Measurements from ENCODE around the gene PARVG. TPM values are rescaled to one million over a fixed set of nuclear protein-coding genes. Genes with fewer than 3 reads are reported as not detected.

PARVG gene
- total RNA-seq, 2 experiments from 2014 or later: 175 to 186 TPM

DNA sequence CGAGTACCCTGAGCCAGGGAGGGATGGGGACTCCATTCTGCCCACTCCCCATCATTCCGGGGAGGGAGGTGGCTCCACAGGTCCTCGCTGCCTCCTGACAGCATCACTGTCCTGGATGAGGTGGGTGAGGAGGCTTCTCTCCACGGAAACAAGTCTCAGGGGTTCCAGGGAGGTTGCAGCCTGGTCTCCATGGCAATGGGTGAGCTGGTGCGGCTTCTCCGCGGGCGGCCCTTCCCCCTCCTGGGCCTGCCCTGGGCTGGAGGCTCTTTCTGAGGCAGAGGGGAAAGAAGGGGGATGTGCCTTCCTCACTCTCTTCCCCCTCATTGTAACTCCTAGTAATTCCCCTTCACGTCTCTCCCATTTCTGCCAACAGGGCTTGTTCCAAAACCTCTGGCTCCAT lies 37.1 kb upstream of the PARVG start:
- Mint-ChIP-seq H3K4me3 (no peak overlapping the region), H3K9me3 (ENCODE audit: insufficient read depth) (no peaks in the 10 kb centered on the region), H3K27me3 (ENCODE audit: low read depth) (no peaks in the 10 kb centered on the region), H3K4me1 (ENCODE audit: low read depth) (no peaks in the 10 kb centered on the region), H3K27ac (no peak overlapping the region), H3K36me3 (ENCODE audit: low read depth) (peaks cover 7% of the 10 kb centered on the region)
- ATAC-seq: no peak
- no peak for DNase-seq
- POLR2A ChIA-PET: interaction anchor here (0.7 kb wide), 1 partner anchor 39 kb away, joined by 3 read pairs; no protein-coding TSS in a partner anchor
- CTCF ChIA-PET: no interaction called here

DNA sequence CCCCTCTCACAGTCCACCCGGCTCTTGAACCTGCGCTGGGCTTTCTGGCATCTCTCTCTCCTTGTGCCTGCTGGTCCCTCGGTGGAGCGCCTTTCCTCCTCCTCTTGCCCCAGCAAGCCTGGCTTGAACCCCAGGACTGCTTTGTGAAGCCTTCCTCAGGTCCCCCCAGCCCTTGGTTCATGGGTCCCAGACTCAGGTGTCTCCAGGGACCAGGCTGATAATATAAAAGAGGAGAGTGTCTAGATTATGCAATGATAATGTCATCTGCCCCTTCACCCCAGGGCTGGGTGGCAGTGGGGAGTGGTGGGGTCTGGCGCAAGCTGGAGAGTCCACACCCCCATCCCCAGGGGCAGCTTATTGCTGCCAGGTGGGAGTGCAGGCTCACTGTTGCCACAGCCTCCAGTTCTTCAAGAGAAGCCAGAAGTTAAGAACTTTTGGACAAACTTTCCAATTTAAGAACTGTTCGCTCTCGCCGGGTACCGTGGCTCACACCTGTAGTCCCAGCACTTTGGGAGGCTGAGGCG lies 36.6 kb upstream of the PARVG start:
- Mint-ChIP-seq H3K4me3 (no peak overlapping the region), H3K27me3 (ENCODE audit: low read depth) (no peaks in the 10 kb centered on the region), H3K36me3 (ENCODE audit: low read depth) (peaks cover 1% of the 10 kb centered on the region), H3K9me3 (ENCODE audit: insufficient read depth) (no peaks in the 10 kb centered on the region), H3K4me1 (ENCODE audit: low read depth) (no peaks in the 10 kb centered on the region), H3K27ac (no peak overlapping the region)
- ATAC-seq: no peak
- no peak for DNase-seq
- CTCF ChIA-PET: no interaction called here
- POLR2A ChIA-PET: interaction anchor here (0.7 kb wide), 1 partner anchor 39 kb away, joined by 3 read pairs; no protein-coding TSS in a partner anchor

DNA sequence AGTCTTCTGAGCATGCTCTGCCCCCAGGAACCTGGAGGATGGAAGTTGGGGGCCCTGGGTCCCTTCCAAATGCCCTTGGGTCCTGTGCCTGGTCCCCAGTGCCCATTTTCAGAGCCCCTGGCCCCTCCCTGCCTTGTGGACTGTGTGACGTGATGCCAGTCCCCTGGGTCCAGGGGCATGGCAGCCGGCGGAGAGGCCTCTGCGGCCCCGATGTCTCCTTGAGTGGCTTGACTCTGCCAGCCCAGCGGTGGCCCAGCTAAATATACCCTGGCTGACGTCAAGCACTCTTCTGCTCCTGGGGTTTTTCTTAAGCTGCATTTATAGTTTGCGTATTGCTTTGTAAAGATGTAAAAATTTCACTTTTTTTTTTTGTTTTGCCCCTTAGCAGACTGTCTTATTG lies 35.2 kb upstream of the PARVG start:
- Mint-ChIP-seq H3K27ac (no peak overlapping the region), H3K27me3 (ENCODE audit: low read depth) (no peaks in the 10 kb centered on the region), H3K36me3 (ENCODE audit: low read depth) (no peaks in the 10 kb centered on the region), H3K9me3 (ENCODE audit: insufficient read depth) (no peaks in the 10 kb centered on the region), H3K4me3 (no peak overlapping the region), H3K4me1 (ENCODE audit: low read depth) (no peaks in the 10 kb centered on the region)
- CTCF ChIA-PET: interaction anchor here (0.6 kb wide), 1 partner anchor 174 kb away, joined by 4 read pairs; no protein-coding TSS in a partner anchor
- DNase-seq: no peak
- POLR2A ChIA-PET: no interaction called here
- no peak for ATAC-seq

DNA sequence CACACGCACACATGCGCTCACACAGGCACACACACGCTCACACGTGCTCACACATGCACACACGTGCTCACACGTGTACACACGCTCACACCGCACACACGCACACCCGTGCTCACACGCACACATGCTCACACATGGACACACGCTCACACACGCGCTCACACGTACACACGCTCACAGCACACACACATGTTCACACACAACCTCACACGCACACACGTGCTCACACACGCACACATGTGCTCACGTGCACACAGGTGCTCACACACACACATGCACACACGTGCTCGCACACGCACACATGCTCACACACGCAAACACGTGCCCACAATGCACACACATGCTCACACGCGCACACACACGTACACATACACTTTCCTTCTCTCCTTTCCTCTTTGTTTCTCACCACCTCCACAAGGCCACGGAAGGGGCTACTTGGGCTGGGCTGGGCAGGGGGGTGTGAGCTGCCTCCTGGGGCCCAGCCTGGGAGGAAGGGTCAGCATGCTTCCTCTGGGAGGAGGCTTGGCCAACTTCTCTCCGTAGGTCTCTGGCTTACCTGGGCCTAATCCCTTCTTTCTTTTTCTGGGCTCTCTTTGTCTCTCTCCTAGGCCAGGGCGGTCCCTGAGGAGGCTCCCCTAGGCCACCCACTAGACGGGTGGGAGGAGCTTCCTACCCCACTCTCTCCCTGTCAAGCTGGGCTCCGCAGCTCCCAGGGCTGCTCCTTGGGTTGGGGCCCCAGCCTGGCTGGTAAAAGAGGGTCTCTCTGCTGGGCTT lies 34.5 kb upstream of the PARVG start:
- CTCF ChIA-PET: interaction anchor here (0.6 kb wide), 1 partner anchor 175 kb away, joined by 4 read pairs; no protein-coding TSS in a partner anchor
- POLR2A ChIA-PET: no interaction called here
- H3K4me3 Mint-ChIP-seq: no peak overlapping the region
- peaks cover 2% of the 10 kb centered on the region for H3K36me3 Mint-ChIP-seq (ENCODE audit: low read depth)
- H3K9me3 Mint-ChIP-seq (ENCODE audit: insufficient read depth): no peaks in the 10 kb centered on the region
- DNase-seq (no peak), ATAC-seq (no peak)
- H3K27ac Mint-ChIP-seq: no peak overlapping the region
- no peaks in the 10 kb centered on the region for H3K27me3 Mint-ChIP-seq (ENCODE audit: low read depth)
- no peaks in the 10 kb centered on the region for H3K4me1 Mint-ChIP-seq (ENCODE audit: low read depth)

DNA sequence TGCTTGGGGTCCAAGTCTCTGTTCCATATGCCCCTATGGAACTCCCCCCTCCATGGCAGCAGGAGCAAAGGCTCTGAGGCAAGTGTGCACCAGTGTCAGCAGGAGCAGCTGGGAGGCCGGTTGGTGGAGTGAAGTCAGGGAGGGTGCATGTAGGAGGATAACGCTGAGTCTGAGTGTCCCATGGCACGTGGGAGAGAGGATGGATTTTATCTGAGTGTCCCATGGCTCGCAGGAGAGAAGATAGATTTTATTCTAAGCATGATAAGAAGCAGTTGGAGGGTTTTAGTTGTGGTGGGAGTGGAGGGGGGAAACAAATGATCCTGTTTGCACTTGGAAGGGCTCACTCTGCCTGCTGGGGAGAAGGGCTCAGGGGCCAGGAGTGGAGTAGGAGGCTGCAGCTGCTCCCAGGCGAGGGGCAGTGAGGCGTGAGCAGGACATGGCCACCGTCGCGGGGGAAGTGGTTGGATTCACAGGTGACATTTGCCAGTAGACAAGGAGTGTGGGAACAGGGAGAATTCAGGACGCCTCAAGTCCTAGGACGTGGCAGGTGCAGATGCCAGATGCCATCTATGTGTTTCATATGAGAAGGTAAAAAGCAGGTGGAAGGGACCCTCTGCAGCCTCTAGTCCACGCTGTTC lies 33.6 kb upstream of the PARVG start:
- ATAC-seq (no peak), DNase-seq (no peak)
- Mint-ChIP-seq H3K27me3 (ENCODE audit: low read depth) (no peaks in the 10 kb centered on the region), H3K36me3 (ENCODE audit: low read depth) (peaks cover 2% of the 10 kb centered on the region), H3K27ac (no peak overlapping the region), H3K4me1 (ENCODE audit: low read depth) (no peaks in the 10 kb centered on the region), H3K9me3 (ENCODE audit: insufficient read depth) (no peaks in the 10 kb centered on the region), H3K4me3 (no peak overlapping the region)
- POLR2A ChIA-PET: no interaction called here
- CTCF ChIA-PET: no interaction called here

DNA sequence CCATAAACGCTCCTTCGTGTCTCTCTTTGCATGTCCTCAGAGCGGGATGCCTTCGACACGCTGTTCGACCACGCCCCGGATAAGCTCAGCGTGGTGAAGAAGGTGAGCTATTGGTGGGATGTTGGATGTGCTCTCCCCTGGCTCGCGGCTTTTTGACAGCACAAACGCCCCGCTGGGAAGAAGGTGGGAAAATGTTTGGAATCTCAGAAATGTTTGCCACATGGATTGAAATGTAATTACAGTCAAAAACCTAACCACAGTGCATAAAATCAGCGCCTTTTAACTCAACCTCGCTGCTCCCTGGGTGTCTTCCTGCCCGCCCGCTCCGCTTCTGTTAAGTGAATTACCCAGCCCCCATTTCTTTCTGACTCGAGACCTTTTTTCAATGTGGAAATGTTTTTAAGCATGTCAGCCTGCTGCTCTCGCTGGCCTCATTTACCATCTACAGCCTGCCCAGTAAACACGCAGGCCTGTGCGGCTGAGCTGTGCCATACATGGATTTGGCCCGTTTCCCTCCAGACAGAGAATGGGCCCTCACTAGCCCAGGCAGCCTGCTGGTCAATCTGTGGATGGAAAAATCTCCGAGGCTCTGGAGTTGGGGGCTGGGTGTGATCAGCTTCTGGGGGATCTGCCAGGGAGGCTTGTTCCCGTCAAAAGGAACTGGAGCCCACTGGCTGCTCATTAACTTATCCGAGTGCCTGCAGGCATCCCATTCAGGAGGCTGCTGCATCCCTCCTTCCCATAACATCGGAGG lies 32.7 kb upstream of the PARVG start:
- no peak for ATAC-seq
- no peak for DNase-seq
- Mint-ChIP-seq H3K4me1 (ENCODE audit: low read depth) (no peaks in the 10 kb centered on the region), H3K27ac (no peak overlapping the region), H3K36me3 (ENCODE audit: low read depth) (peaks cover 6% of the 10 kb centered on the region), H3K9me3 (ENCODE audit: insufficient read depth) (no peaks in the 10 kb centered on the region), H3K4me3 (no peak overlapping the region), H3K27me3 (ENCODE audit: low read depth) (no peaks in the 10 kb centered on the region)
- POLR2A ChIA-PET: no interaction called here
- CTCF ChIA-PET: no interaction called here

DNA sequence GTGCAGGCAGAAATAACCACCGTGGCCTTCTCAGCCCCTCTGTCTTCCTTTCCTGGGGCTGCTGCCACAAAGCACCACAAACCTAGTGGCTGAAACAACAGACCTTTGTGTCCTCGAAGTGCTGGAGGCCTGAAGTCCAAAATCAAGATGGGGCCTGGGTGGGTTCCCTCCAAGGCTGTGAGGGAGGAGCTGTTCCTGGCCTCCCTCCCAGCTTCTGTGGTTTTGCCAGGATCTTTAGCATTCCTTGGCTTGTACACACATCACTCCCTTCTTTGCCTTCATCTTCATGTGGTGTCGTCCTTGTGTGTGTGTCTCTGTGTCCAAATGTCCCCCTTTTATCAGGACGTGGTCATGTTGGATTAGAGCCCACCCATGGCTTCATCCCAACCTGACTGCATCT lies 29.0 kb upstream of the PARVG start:
- no peaks in the 10 kb centered on the region for H3K9me3 Mint-ChIP-seq (ENCODE audit: insufficient read depth)
- DNase-seq: no peak
- ATAC-seq: no peak
- H3K4me3 Mint-ChIP-seq: no peak overlapping the region
- H3K36me3 Mint-ChIP-seq (ENCODE audit: low read depth): peaks cover 6% of the 10 kb centered on the region
- ChIA-PET CTCF (no interaction called here), POLR2A (no interaction called here)
- no peaks in the 10 kb centered on the region for H3K4me1 Mint-ChIP-seq (ENCODE audit: low read depth)
- no peak overlapping the region for H3K27ac Mint-ChIP-seq
- H3K27me3 Mint-ChIP-seq (ENCODE audit: low read depth): peaks cover under 1% of the 10 kb centered on the region

DNA sequence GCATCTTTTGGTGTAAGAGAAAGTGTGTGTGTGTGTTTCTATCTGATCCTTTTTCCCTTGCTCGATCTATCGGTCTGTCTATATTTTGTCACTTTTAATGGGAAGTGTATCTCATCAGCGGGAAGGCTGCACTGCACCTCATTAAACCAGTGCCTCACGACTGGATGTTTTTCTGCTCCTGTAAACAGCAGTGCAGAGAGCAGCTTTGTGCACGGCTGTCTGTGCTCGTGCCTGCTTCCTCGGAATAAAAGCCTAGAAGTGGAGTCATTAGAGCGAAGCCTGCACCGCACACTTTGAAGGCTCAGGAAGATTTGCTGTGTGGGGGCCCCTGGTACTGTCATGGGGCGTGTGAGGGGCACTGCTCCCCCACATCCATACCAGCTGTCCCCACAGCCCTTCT lies 27.0 kb upstream of the PARVG start:
- Mint-ChIP-seq H3K4me3 (no peak overlapping the region), H3K9me3 (ENCODE audit: insufficient read depth) (no peaks in the 10 kb centered on the region), H3K36me3 (ENCODE audit: low read depth) (peaks cover 6% of the 10 kb centered on the region), H3K27me3 (ENCODE audit: low read depth) (peaks cover 2% of the 10 kb centered on the region), H3K4me1 (ENCODE audit: low read depth) (no peaks in the 10 kb centered on the region), H3K27ac (no peak overlapping the region)
- CTCF ChIA-PET: no interaction called here
- POLR2A ChIA-PET: no interaction called here
- ATAC-seq: no peak
- no peak for DNase-seq

DNA sequence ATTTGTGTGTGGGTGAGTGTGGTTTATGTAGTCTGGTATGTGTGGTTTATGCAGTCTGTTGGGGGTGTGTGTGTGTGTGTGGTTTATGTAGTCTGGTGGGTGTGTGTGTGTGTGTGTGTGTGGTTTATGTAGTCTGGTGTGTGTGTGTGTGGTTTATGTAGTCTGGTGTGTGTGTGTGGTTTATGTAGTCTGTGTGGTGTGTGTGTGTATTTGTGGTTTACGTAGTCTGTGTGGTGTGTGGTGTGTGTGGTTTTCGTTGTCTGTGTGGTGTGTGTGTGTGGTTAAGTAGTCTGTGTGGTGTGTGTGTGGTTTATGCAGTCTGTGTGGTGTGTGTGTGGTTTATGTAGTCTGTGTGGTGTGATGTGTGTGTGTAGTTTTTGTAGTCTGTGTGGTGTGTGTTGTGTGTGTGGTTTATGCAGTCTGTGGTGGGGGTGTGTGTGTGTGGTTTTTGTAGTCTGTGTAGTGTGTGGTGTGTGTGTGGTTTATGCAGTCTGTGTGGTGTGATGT lies 26.2 kb upstream of the PARVG start:
- H3K4me1 Mint-ChIP-seq (ENCODE audit: low read depth): no peaks in the 10 kb centered on the region
- CTCF ChIA-PET: no interaction called here
- no peaks in the 10 kb centered on the region for H3K9me3 Mint-ChIP-seq (ENCODE audit: insufficient read depth)
- peaks cover 2% of the 10 kb centered on the region for H3K27me3 Mint-ChIP-seq (ENCODE audit: low read depth)
- no peak overlapping the region for H3K27ac Mint-ChIP-seq
- ATAC-seq (no peak), DNase-seq (peak; percentile 23)
- peaks cover 6% of the 10 kb centered on the region for H3K36me3 Mint-ChIP-seq (ENCODE audit: low read depth)
- POLR2A ChIA-PET: no interaction called here
- H3K4me3 Mint-ChIP-seq: no peak overlapping the region

DNA sequence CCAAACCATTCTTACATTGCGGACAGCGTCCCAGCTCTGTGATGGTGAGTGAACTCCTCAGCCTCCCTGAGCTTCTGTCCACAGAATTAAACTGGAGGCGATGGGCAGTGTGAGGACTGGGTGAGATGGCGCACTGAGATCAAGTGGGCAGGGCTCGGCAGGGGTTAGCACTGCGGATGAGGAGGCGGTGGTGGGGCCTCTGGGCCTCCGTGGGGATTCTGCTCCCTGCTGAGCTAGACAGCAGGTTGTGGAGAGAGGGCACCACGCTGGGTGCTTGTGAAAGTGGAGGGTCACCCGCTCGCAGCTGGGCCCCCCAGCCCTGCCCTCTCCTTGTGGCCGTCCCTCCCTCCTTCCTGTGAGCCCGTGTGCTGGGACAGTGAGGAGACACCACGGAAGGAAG lies 25.6 kb upstream of the PARVG start:
- Mint-ChIP-seq H3K4me3 (no peak overlapping the region), H3K4me1 (ENCODE audit: low read depth) (no peaks in the 10 kb centered on the region), H3K36me3 (ENCODE audit: low read depth) (peaks cover 6% of the 10 kb centered on the region), H3K27ac (no peak overlapping the region), H3K27me3 (ENCODE audit: low read depth) (peaks cover 2% of the 10 kb centered on the region), H3K9me3 (ENCODE audit: insufficient read depth) (no peaks in the 10 kb centered on the region)
- peak; percentile 27 for ATAC-seq
- ChIA-PET CTCF (no interaction called here), POLR2A (interaction anchor here (0.6 kb wide), 1 partner anchor 20 kb away, joined by 3 read pairs; no protein-coding TSS in a partner anchor)
- DNase-seq: no peak

DNA sequence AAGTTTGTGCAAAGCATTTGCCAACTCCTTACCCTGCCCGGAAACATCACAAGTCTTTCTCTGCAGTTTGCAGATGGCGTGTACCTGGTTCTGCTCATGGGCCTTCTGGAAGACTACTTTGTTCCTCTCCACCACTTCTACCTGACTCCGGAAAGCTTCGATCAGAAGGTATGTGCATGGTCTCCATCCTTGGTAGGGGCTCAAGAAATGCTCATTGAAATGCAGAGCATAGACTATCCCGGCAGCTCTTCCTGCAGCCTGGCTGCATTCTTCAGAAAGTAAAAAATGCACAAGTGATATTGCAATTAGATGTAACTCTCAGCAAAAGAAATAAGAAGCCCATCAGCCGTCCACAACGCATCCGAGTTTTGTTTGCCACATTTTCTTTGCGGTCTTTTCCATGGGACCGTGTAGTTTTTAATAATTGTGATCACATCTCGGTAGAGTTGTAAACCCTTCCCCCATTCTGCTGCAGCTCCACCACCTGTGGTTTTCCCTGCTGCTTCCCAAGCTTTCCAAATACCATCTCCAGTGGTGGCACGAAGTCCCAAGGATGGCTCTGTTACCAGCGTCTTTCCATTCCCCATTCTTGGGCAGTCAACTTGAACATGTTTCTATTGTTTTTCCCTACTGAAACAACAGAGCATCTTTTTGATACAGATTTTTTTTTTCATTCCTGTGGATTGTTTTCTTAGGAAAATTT lies 22.7 kb upstream of the PARVG start:
- ChIA-PET CTCF (no interaction called here), POLR2A (no interaction called here)
- DNase-seq (no peak), ATAC-seq (no peak)
- H3K4me3 Mint-ChIP-seq: no peak overlapping the region
- no peaks in the 10 kb centered on the region for H3K9me3 Mint-ChIP-seq (ENCODE audit: insufficient read depth)
- peaks cover 2% of the 10 kb centered on the region for H3K27me3 Mint-ChIP-seq (ENCODE audit: low read depth)
- H3K27ac Mint-ChIP-seq: no peak overlapping the region
- no peaks in the 10 kb centered on the region for H3K4me1 Mint-ChIP-seq (ENCODE audit: low read depth)
- H3K36me3 Mint-ChIP-seq (ENCODE audit: low read depth): no peaks in the 10 kb centered on the region

Measured in activated CD8-positive, alpha-beta T cell treated with anti-CD3 and anti-CD28 coated beads, Interleukin-2, amount 10 ng/mL, durations not matched to agents 7 days and 5 days (primary cell).